Heart right ventricle (tissue), 16 donors: ENCODE results near the gene CPA5. TPM values are rescaled to one million over a fixed set of nuclear protein-coding genes. Genes with fewer than 3 reads are reported as not detected.

ENCODE experiments used
- ATAC-seq, 8 donors: fragments of 200-7000 bp; cut with Tn5 transposase; one replicate each; pipeline ENCODE4 v1.9.1; 2020; ENCODE audit warnings: mild to moderate bottlenecking in 8 of 8, moderate library complexity in 8 of 8, moderate number of reproducible peaks in 1 of 8
- DNase-seq, 2 donors: peaks; one replicate each; pipeline ENCODE4 v3.0.0-alpha.2; 2020
- H3K27ac ChIP-seq, 10 donors: fragments of 200-600 bp; sonication (generic) in 2 of 10; one replicate each; pipeline versions ENCODE4 v1.5.0 to v1.8.0; 2020 to 2022; ENCODE audit warnings: mild to moderate bottlenecking in 3 of 10
- H3K27me3 ChIP-seq, 7 donors: fragments of 200-600 bp; one replicate each; pipeline ENCODE4 v1.8.0; 2021 to 2022; ENCODE audit warnings: mild to moderate bottlenecking in 2 of 7
- H3K36me3 ChIP-seq, 9 donors: fragments of 200-600 bp; sonication (generic) in 1 of 9; one replicate each; pipeline versions ENCODE4 v1.5.0 to v1.8.0; 2020 to 2022; ENCODE audit warnings: mild to moderate bottlenecking in 2 of 9
- H3K4me1 ChIP-seq, 9 donors: fragments of 200-600 bp; sonication (generic) in 1 of 9; one replicate each; pipeline versions ENCODE4 v1.5.0 to v1.8.0; 2020 to 2022; ENCODE audit warnings: mild to moderate bottlenecking in 4 of 9
- H3K4me3 ChIP-seq, 10 donors: fragments of 200-600 bp; sonication (generic) in 2 of 10; one replicate each; pipeline versions ENCODE4 v1.5.0 to v1.8.0; 2020 to 2022; ENCODE audit warnings: mild to moderate bottlenecking in 7 of 10, moderate library complexity in 2 of 10
- H3K9me3 ChIP-seq, 11 donors: fragments of 200-600 bp in 10 of 11; sonication (generic) in 2 of 11; one replicate each; pipeline versions ENCODE4 v1.5.0 to v1.8.0; 2013 to 2022; ENCODE audit warnings: mild to moderate bottlenecking in 2 of 11, control low read depth in 1 of 11, moderate library complexity in 1 of 11
- CTCF ChIP-seq, 9 donors: fragments of 200-600 bp; sonication (generic) in 2 of 9; IDR thresholded peaks; one replicate each; pipeline versions ENCODE4 v1.5.0 to v1.8.0; 2021 to 2022; ENCODE audit warnings: antibody characterized with exemption in 9 of 9, mild to moderate bottlenecking in 5 of 9, moderate library complexity in 1 of 9
- WGBS, 2 donors: extraction: QIAGEN DNeasy Blood & Tissue Kit; methylation state at CpG; one replicate each; pipeline ENCODE4 v1.1.7; 2013; ENCODE audit warnings: inconsistent platforms in 1 of 2; 5-methylcytosine and 5-hydroxymethylcytosine counted together
- intact Hi-C, 10 donors: fragments of 100-400 bp; cut with DNase I; formaldehyde crosslinking; loops; one replicate each; pipeline versions ENCODE4 v1.11.1 to v1.14.2; 2022
- polyA plus RNA-seq, 2 donors: library from polyadenylated mRNA; stranded (reverse); fragments of 200-250 nt; gene quantifications; one replicate each; pipeline ENCODE4 v1.2.3, GENCODE V29; 2013
- total RNA-seq, 10 donors: library from RNA; stranded (reverse); fragmentation: NEBNext Ultra II Directional in 3 of 10; extraction: Animal tissue kit (Norgen Biotek cat#: 25700) in 3 of 10; gene quantifications; one replicate each; pipeline versions ENCODE4 v1.2.1 to v1.2.4, GENCODE V29; 2021 to 2023
- donor health status: Arrhythmogenic right ventricular cardiomyopathy.
- donor health status: ischemic (EF 13 %, LVEDD 7.1; RV severe dilation, severe dysfunction).
- donor health status: healthy with polysubstance abuse.
- donor health status: DM: no; HTN: yes; CAD: no.
- donor health status: DM: no; HTN: no; CAD: no.
- donor health status: ischemic (EF 25% LVEDD 6.9; RV normal size, moderate dysfunction).
- donor health status: ischemic (EF 25% LVEDD 5.7; RV mildly dilated, moderate dysfunction).
- donor health status: healthy.
- donor health status: DM: yes; HTN: yes; CAD: no.
- donor health status: Ischemic cardiomyopathy.
- donor health status: ischemic (EF 35%, LVEDD 5.7; RV mildly dilated, moderate dysfunction).
- donor health status: nonischemic (EF 11% LVEDD 7.7; RV severe dilation, severe dysfunction).
- donor health status: DM: yes; HTN: yes; CAD: no.
- donor health status: PGD.
- donor health status: ischemic (EF 29% LVEDD 5.4; RV normal size, mild dysfunction).
- donor health status: nonischemic (EF 23%, LVEDD 6.1; RV moderate dilation, normal function).

The CPA5 gene
- total and polyA plus RNA-seq, 12 donors = 0.06 TPM; not detected in 11

GRCh38 chr7:130350945-130351790, 6.6 kb downstream of the CPA5 start:
- Histone ChIP-seq H3K36me3 (no peaks in the 10 kb centered on the region), H3K9me3 (no peaks in the 10 kb centered on the region), H3K4me3 (no peak overlapping the region), H3K4me1 (peaks cover 0 to 35% (median 18%) of the 10 kb centered on the region in 9 donors), H3K27me3 (peaks cover 0 to 6% (median 0%) of the 10 kb centered on the region in 7 donors), H3K27ac (peak overlapping the region in 9 of 10 donors; percentile 51 to 77 (median 64))
- no peak for TF ChIP-seq CTCF (IDR thresholded peaks at IDR 0.05)
- intact Hi-C loops = loop anchor here in 3 of 10 donors (5.0 to 10.0 kb wide), 3 partner anchors 74 to 84 kb away; no protein-coding TSS in a partner anchor
- WGBS, 2 donors = 39 to 41% methylated on average over 20 of the region's 20 CpGs
- ATAC-seq = peak; percentile 21 to 75 (median 49)
- peak; percentile 41 to 47 for DNase-seq

- no peak for TF ChIP-seq CTCF (IDR thresholded peaks at IDR 0.05)
- H3K9me3 ChIP-seq = no peaks in the 10 kb centered on the region
- 45 to 54% methylated on average over 6 of the region's 6 CpGs for WGBS, 2 donors
- H3K27ac ChIP-seq = peak overlapping the region in 7 of 10 donors; percentile 51 to 77 (median 64)
- ATAC-seq (peak in 1 of 8 donors; percentile 6), DNase-seq (no peak)
- H3K4me3 ChIP-seq = no peak overlapping the region
- H3K27me3 ChIP-seq = peaks cover 0 to 6% (median 0%) of the 10 kb centered on the region in 7 donors
- H3K4me1 ChIP-seq = peaks cover 0 to 41% (median 24%) of the 10 kb centered on the region in 9 donors
- no peaks in the 10 kb centered on the region for H3K36me3 ChIP-seq
- intact Hi-C loops = loop anchor here in 3 of 10 donors (5.0 to 10.0 kb wide), 3 partner anchors 74 to 83 kb away; no protein-coding TSS in a partner anchor
Measured at GRCh38 chr7:130351791-130352090, 7.1 kb downstream of the CPA5 start.

GRCh38 chr7:130352194-130353074, 7.8 kb downstream of the CPA5 start:
- no peak for TF ChIP-seq CTCF (IDR thresholded peaks at IDR 0.05)
- 38 to 59% methylated on average over 20 of the region's 20 CpGs for WGBS, 2 donors
- ATAC-seq = peak in 2 of 8 donors; percentile 2 to 3
- peak overlapping the region in 1 of 10 donors; percentile 10 for H3K4me3 ChIP-seq
- no peaks in the 10 kb centered on the region for H3K36me3 ChIP-seq
- intact Hi-C loops = loop anchor here in 3 of 10 donors (5.0 to 10.0 kb wide), 3 partner anchors 75 to 82 kb away; no protein-coding TSS in a partner anchor
- H3K4me1 ChIP-seq = peaks cover 0 to 48% (median 31%) of the 10 kb centered on the region in 9 donors
- peak overlapping the region in 8 of 10 donors; percentile 50 to 77 (median 58) for H3K27ac ChIP-seq
- DNase-seq = no peak
- H3K9me3 ChIP-seq = no peaks in the 10 kb centered on the region
- H3K27me3 ChIP-seq = peaks cover 0 to 6% (median 0%) of the 10 kb centered on the region in 7 donors

GRCh38 chr7:130353196-130353595, 8.6 kb downstream of the CPA5 start:
- DNase-seq (no peak), ATAC-seq (no peak)
- H3K36me3 ChIP-seq = no peaks in the 10 kb centered on the region
- H3K4me1 ChIP-seq = peaks cover 0 to 50% (median 31%) of the 10 kb centered on the region in 9 donors
- intact Hi-C loops = loop anchor here in 3 of 10 donors (5.0 to 10.0 kb wide), 3 partner anchors 76 to 82 kb away; no protein-coding TSS in a partner anchor
- H3K27ac ChIP-seq = peak overlapping the region in 6 of 10 donors; percentile 9 to 77 (median 58)
- no peak for TF ChIP-seq CTCF (IDR thresholded peaks at IDR 0.05)
- H3K4me3 ChIP-seq = no peak overlapping the region
- H3K9me3 ChIP-seq = no peaks in the 10 kb centered on the region
- peaks cover 0 to 6% (median 0%) of the 10 kb centered on the region in 7 donors for H3K27me3 ChIP-seq
- whole genome bisulfite sequencing, 2 donors = 85 to 90% methylated on average over 7 of the region's 7 CpGs
